Measurements from ENCODE around the gene ALOXE3.

- TF ChIP-seq REST (IDR thresholded peaks at IDR 0.05; ENCODE audit: insufficient read depth in 1 of 2, low read depth in 2 of 2, low read length in 2 of 2) (no peak), TAF1 (IDR thresholded peaks at IDR 0.05; ENCODE audit: borderline replicate concordance, insufficient read depth, low read length) (no peak), POLR2AphosphoS5 (IDR thresholded peaks at IDR 0.05; ENCODE audit: low read depth, low read length) (no peak), FOXP2 (optimal IDR thresholded peaks at IDR 0.05; ENCODE audit: borderline replicate concordance, extremely low read depth, extremely low read length, insufficient read depth) (no peak)
Observed at GRCh38 chr17:8048236-8048635, 70.1 kb downstream of the ALOXE3 start.

Measured in PFSK-1 (cell line).